Osteoblast (primary cell): Measurements from ENCODE around the gene DHX35. TPM values are rescaled to one million over a fixed set of nuclear protein-coding genes. Genes with fewer than 3 reads are reported as not detected.
A peak's percentile ranks its signal among the peaks of the same experiment; 100 is the strongest.

Experiments
- DNase-seq: peaks from one replicate; pipeline ENCODE4 v3.0.0; 2011; ENCODE audit warnings: low spot score, mixed read lengths; ENCODE audit not compliant: insufficient read length; ENCODE audit errors: missing footprints
- H2AFZ ChIP-seq: 2 replicates; pipeline ENCODE4 v1.6.0; 2011; ENCODE audit warnings: mild to moderate bottlenecking, low read length
- H3K27ac ChIP-seq: 2 replicates; pipeline ENCODE4 v1.5.1; 2011; ENCODE audit warnings: mild to moderate bottlenecking, low read depth, low read length, moderate library complexity
- H3K27me3 ChIP-seq: 2 replicates; pipeline ENCODE4 v1.6.0; 2012; ENCODE audit warnings: mild to moderate bottlenecking, control low read depth, inconsistent platforms, low read length, moderate library complexity; ENCODE audit not compliant: insufficient read depth
- H3K36me3 ChIP-seq: 2 replicates; pipeline ENCODE4 v1.5.1; 2011; ENCODE audit warnings: mild to moderate bottlenecking, low read length, control low read depth, moderate library complexity; ENCODE audit not compliant: insufficient read depth
- H3K4me1 ChIP-seq: 2 replicates; pipeline ENCODE4 v1.5.1; 2011; ENCODE audit warnings: mild to moderate bottlenecking, low read length, control low read depth, moderate library complexity; ENCODE audit not compliant: insufficient read depth
- H3K4me2 ChIP-seq: 2 replicates; pipeline ENCODE4 v1.6.0; 2011; ENCODE audit warnings: mild to moderate bottlenecking, low read length; ENCODE audit not compliant: insufficient read depth
- H3K4me3 ChIP-seq: fragments of 200-600 bp; sonication (generic); 3 replicates; pipeline ENCODE4 v1.5.1; 2012; ENCODE audit warnings: mild to moderate bottlenecking, low read length, inconsistent platforms; ENCODE audit not compliant: insufficient read depth
- H3K79me2 ChIP-seq: 2 replicates; pipeline ENCODE4 v1.6.0; 2012; ENCODE audit warnings: mild to moderate bottlenecking, low read length, control low read depth, inconsistent platforms; ENCODE audit not compliant: insufficient read depth
- H3K9me3 ChIP-seq: 2 replicates; pipeline ENCODE4 v1.5.1; 2011; ENCODE audit warnings: low read depth, low read length, control low read depth
- H4K20me1 ChIP-seq: 2 replicates; pipeline ENCODE4 v1.6.0; 2012; ENCODE audit warnings: mild to moderate bottlenecking, low read length, control low read depth; ENCODE audit not compliant: insufficient read depth
- total RNA-seq: library from RNA; depleted of rRNA; stranded (reverse); fragments of >200 nt; gene quantifications from 2 replicates; pipeline ENCODE4 v1.2.3, GENCODE V29; 2012
- TF ChIP-seq, protein P1 (sequence below): IDR thresholded peaks from 2 replicates; pipeline ENCODE4 v1.5.1; 2011; ENCODE audit warnings: mild to moderate bottlenecking, low read depth, low read length, moderate library complexity; ENCODE audit errors: extremely low read depth

DHX35 gene, protein sequence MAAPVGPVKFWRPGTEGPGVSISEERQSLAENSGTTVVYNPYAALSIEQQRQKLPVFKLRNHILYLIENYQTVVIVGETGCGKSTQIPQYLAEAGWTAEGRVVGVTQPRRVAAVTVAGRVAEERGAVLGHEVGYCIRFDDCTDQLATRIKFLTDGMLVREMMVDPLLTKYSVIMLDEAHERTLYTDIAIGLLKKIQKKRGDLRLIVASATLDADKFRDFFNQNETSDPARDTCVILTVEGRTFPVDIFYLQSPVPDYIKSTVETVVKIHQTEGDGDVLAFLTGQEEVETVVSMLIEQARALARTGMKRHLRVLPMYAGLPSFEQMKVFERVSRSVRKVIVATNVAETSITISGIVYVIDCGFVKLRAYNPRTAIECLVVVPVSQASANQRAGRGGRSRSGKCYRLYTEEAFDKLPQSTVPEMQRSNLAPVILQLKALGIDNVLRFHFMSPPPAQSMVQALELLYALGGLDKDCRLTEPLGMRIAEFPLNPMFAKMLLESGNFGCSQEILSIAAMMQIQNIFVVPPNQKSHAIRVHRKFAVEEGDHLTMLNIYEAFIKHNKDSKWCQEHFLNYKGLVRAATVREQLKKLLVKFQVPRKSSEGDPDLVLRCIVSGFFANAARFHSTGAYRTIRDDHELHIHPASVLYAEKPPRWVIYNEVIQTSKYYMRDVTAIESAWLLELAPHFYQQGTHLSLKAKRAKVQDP
- 9.7 and 10.5 TPM in 2 replicates for total RNA-seq

DNA sequence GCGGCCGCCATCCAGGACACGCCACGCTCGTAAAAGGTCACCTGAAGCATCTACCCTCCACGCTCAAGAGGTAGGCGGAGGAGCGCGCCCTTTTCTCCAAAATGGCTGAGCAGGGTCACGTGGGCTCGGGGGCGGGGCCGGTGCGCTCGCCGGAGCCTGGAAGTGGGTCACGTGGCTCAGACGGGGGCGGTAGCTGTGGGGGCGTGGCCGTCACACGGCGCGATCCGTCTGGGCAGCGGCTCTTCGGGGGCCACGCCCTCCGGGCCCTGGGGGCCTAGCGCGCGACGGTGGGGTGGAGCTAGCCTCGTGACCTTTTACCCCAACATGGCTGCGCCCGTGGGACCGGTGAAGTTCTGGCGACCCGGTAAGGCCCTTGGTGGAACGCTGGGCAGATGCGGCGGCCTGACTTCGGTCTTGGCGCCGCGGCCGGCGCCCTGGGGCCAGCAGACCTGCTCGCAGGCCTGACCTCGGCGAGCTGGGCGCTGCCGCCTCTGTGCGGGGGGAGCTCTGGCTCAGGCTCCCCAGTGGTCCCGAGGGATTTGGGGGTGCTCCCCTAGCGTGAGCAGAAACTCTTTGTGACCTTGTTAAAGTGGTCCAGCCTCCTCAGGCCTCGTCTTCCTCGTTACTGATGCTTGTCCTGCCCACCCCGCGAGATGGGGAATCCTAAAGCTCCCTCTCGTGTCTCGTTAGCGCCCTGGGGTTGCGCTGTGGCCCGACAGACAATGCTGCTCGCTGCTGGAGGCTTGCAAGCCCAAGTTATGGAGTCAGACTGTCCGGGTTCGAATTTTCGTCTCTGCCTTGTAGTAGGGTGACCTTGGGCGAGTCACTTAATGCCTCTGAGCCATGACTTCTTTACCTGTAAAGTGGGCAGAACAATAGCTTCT lies at the start of gene DHX35:
Gene DHX35 (plus strand): TSS at position 301 of the 884 bp plus-strand sequence. CDS start 24 bp downstream, at position 325.
- H3K79me2 ChIP-seq: peaks cover 49% of the 10 kb centered on the region

DNA sequence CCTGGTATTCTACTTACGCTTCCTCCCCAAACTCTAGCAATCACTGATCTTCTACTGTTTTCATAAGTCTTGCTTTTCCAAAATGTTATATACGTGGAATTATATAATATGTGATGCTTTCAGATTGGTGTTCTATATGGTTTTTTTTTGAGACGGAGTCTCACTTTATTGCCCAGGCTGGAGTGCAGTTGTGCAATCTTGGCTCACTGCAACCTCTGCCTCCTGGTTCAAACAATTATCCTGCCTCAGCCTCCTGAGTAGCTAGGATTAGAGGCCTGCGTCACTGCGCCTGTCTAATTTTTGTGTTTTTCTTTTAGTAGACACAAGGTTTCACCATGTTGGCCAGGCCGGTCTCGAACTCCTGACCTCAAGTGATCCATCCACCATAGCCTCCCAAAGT lies 46.8 kb upstream of the DHX35 start:
- H3K4me2 ChIP-seq: no peak overlapping the region
- peaks cover 23% of the 10 kb centered on the region for H3K27me3 ChIP-seq
- no peaks in the 10 kb centered on the region for H3K36me3 ChIP-seq
- H3K27ac ChIP-seq: no peak overlapping the region
- H3K9me3 ChIP-seq: no peaks in the 10 kb centered on the region
- DNase-seq: no peak
- no peak overlapping the region for H3K4me3 ChIP-seq
- no peak overlapping the region for H2AFZ ChIP-seq
- no peaks in the 10 kb centered on the region for H4K20me1 ChIP-seq
- no peaks in the 10 kb centered on the region for H3K4me1 ChIP-seq
- TF ChIP-seq, protein P1, sequence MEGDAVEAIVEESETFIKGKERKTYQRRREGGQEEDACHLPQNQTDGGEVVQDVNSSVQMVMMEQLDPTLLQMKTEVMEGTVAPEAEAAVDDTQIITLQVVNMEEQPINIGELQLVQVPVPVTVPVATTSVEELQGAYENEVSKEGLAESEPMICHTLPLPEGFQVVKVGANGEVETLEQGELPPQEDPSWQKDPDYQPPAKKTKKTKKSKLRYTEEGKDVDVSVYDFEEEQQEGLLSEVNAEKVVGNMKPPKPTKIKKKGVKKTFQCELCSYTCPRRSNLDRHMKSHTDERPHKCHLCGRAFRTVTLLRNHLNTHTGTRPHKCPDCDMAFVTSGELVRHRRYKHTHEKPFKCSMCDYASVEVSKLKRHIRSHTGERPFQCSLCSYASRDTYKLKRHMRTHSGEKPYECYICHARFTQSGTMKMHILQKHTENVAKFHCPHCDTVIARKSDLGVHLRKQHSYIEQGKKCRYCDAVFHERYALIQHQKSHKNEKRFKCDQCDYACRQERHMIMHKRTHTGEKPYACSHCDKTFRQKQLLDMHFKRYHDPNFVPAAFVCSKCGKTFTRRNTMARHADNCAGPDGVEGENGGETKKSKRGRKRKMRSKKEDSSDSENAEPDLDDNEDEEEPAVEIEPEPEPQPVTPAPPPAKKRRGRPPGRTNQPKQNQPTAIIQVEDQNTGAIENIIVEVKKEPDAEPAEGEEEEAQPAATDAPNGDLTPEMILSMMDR: no peak
- no peaks in the 10 kb centered on the region for H3K79me2 ChIP-seq

More for the DNA sequence above, at the start of gene DHX35:
- H3K9me3 ChIP-seq: no peaks in the 10 kb centered on the region
- H3K4me1 ChIP-seq: peaks cover 13% of the 10 kb centered on the region
- DNase-seq: peak; percentile 99
- no peaks in the 10 kb centered on the region for H3K27me3 ChIP-seq
- peak within 1 kb of the TSS; percentile 100 for H2AFZ ChIP-seq
- H3K4me2 ChIP-seq: peak within 1 kb of the TSS; percentile 99
- H3K27ac ChIP-seq: peak within 1 kb of the TSS; percentile 92
- H4K20me1 ChIP-seq: no peaks in the 10 kb centered on the region
- H3K4me3 ChIP-seq: peak within 1 kb of the TSS; percentile 97
- no peaks in the 10 kb centered on the region for H3K36me3 ChIP-seq
- TF ChIP-seq, protein P1: peak; percentile 35

DNA sequence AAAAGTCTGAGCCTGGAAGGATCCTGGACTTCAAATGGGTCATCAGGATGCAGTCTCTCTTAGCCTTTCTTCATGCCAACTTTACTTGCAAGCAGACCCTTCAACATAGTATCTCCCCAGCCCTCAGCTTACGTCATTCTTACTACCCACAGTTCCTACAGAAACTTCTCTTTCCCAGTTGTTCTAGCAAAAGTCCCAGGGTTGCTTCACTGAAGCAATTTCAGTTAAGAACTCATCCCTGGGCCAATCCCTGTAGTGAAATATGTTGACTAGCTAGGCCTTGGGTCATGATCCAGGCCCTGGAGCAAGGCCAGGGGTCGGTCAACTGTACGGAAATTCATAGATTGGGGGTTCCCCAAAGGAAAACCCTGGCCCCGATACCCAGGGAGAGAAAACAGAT lies 44.5 kb upstream of the DHX35 start:
- no peak overlapping the region for H3K4me2 ChIP-seq
- TF ChIP-seq, protein P1: no peak
- no peaks in the 10 kb centered on the region for H3K9me3 ChIP-seq
- H3K27me3 ChIP-seq: peaks cover 44% of the 10 kb centered on the region
- no peak overlapping the region for H3K27ac ChIP-seq
- no peaks in the 10 kb centered on the region for H3K36me3 ChIP-seq
- DNase-seq: no peak
- no peaks in the 10 kb centered on the region for H3K79me2 ChIP-seq
- no peak overlapping the region for H2AFZ ChIP-seq
- H4K20me1 ChIP-seq: no peaks in the 10 kb centered on the region
- H3K4me3 ChIP-seq: no peak overlapping the region
- H3K4me1 ChIP-seq: no peaks in the 10 kb centered on the region
